ENCODE results near the gene ATG2A.

The ATG2A gene

DNA sequence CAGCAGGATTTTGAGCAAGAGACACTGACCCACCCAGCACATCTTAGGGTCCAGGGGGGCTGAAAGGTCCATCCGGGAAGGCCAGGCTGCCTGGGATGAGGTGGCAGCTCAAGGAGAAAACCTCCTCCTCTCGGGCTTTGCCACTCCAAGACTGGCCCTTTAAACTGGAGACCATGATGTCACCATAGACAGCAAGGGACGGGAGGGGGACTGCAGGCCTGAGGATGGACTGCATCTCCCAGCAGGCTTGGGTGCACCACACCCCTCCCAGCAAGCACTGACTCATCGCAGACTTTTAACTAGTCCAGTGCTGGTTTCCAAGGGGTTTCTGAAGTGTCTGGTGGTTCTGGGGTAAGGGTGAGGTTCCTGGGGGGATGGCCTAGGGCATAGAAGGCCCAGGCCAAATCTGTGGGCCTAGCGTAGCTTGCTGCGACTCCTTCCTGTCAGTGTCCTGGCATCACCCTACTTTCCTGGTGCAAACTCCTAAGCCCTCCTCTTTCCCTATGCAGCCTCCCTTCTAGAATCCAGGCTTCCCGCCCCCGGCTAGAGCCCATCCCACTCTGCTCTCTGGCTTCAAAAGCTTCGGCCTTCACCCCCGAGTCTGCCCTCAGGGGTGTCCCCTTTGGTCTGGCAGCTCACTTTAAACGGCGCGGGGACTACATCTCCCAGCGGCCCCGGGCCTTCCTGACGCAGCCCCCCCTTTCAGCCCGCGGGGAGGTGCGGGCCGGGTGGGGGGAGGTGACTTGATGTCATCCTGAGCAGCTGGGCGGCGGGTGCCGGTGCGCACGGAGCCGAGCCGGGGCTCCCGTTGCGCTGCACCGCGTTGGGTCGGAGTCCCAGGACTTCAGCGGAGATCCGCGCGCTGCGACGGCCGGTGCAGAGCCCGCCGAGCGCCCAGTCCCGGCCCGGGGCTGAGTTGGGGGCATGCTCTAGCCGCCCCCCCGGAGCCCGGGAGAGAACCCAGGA, 7.2 kb upstream of the ATG2A start, which contains the start of gene PPP2R5B:
Gene PPP2R5B (plus strand): TSS at position 746 of the 966 bp plus-strand sequence. CDS start 1,046 bp downstream, outside the sequence.
- peak; percentile 76 for DNase-seq

- DNase-seq, result no peak
Observed at GRCh38 chr11:64923151-64923661, 6.2 kb upstream of the ATG2A start.

- no peak for DNase-seq
Observed at GRCh38 chr11:64921384-64921783, 4.4 kb upstream of the ATG2A start.

- DNase-seq, result no peak
Observed at GRCh38 chr11:64920124-64920523, 3.1 kb upstream of the ATG2A start.

DNA sequence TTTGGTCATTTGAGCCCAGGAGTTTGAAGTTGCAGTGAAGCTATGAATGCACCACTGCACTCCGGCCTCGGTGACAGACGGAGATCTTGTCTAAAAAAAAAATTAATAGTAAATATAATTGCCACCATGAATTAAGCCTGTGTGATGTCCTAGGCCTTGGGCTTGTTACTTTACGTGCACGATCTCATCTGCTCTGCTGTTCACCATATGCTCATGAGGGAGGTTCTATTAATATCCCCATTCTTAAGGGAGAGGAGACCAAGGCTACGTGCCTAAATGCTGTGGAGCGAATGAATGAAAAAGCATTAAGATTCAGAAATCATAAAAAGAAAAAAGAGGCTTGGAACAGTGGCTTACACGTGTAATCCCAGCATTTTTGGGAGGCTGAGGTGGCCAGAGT, 2.6 kb upstream of the ATG2A start:
- DNase-seq, result no peak

DNA sequence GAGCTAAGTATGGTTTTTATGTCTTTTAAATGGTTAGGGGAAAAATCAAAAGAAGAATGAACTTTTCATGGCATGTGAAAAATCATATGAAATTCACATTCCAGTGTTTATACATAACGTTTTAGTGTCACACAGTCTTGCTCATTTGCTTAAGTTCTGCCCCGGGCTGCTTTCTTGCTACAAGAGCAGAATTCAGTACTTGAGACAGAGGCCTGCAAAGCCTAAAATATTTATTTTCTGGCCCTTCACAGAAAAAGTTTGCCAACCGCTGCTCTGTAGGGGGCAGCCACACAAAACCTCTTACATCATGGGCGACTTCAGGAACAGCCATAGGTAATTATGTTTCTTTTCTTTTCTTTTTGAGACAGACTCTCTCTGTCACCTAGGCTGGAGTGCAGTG, 1.0 kb upstream of the ATG2A start:
- DNase-seq, result no peak

- DNase-seq, result no peak
Observed at GRCh38 chr11:64917663-64917995, 620 bp upstream of the ATG2A start.

DNA sequence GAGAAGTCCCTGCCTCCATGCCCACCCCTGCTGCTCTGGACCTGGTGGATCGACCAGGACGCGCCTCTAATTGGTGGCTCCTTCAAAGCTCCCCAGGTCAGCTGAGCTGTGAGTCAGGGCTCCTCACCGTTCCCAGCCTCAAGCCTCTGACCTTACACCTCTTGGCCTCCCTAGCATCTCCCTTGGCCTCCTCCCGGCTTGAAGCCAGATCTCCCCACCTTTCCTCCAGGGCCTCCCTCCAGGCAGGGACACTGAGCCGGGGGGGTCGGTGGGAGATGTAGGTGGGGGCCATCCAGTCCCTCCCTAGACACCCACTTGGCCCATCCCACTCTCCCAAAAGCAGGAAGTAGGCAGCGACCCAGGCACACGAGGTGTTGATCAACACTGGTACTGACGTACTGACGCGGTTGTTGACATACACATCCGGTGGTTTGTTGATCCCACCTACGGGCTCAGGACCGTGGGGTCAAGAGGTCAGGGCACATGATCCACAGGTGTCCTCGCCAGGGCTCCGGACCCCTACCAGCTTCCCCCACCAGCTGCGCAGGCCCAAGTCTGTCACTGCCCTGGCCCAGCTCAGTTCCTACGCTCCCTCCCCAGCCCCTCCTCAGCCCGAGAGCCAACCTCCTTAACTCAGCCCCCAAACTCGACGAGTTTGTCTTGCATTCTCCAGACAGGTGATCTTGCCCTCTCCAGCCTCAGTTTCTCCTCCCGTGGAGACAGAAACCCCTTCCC, 802 bp downstream of the ATG2A start:
- DNase-seq, result no peak

DNA sequence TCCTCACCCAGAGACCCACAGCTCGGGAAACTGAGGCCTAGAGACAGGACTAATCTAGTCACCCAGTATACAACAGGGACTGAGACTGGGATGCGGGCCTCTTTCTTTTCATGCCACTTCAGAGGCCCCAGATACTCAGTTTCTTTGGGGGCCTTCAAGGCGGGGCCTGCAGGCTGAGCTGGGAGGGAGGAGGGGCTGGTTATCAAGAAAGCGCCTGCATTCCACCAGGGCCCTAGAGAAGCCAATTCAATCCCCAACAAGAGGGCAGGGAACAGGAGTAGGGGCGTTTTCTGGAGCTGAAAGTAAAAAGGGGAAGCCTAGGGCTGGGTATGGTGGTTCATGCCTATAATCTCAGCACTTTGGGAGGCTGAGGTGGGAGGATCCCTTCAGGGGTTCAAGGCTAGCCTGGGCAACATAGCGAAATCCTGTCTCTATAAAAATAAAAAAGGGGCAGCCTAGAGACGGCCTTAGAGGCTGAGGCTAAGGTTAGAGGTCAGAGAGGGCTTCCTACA, 1.6 kb downstream of the ATG2A start:
- DNase-seq, result no peak

GRCh38 chr11:64914123-64914522, 2.9 kb downstream of the ATG2A start:
- no peak for DNase-seq

- no peak for DNase-seq
Observed at GRCh38 chr11:64913171-64913727, 3.8 kb downstream of the ATG2A start.

DNA sequence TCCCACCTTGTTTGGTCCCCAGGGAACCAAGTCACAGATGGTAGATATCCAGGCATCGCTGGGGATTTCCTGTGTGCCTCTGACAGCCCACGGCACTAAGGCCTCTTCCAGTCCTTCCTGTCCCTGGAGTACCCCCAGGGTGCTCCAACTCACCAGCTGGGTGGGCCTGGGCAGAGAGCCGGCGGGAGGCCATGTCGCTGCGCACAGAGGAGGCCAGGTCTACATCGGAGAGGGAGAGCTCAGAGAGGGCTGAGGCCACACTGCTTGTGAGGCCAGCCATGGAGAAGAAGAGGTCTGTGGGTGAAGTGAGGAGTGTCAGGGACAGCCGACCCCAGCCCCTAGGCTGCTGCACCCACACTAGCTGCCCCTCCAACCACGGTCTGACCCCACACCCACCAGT, 5.3 kb downstream of the ATG2A start:
- DNase-seq, result no peak

GRCh38 chr11:64911142-64911541, 5.9 kb downstream of the ATG2A start:
- no peak for DNase-seq

DNA sequence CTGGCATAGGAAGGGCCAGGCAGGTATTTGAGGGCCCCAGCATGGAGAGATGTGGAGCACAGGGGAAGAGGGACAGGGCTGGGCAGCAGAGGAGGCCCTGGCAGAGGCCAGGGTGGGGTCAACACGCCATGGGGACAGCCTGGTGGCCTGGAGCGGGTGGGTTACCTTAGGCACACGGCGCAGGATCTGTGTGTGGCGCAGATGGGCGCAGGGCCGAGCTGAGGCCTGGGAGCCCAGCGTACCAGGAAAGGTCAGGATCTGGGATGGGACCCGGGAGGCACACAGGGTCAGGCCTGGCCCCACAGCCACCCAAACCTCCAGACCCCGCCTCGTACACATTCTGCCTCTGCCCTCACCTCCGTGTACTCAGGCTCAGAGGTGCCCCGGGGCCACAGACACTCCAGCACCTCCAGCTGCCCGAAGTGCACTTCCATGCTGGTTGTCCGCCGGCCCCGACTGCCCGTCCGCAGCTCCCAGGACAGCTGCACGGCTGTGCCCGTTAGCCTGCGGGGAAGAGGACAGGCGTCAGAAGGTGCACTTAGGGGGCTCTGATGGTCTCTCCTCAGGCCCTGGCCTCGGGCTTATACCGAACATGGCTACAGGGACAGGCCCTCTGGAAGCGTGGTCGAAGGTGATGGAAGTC, 6.4 kb downstream of the ATG2A start:
- no peak for DNase-seq

GRCh38 chr11:64909653-64910343, 7.2 kb downstream of the ATG2A start:
- no peak for DNase-seq

GRCh38 chr11:64908766-64909165, 8.2 kb downstream of the ATG2A start:
- DNase-seq, result no peak

DNA sequence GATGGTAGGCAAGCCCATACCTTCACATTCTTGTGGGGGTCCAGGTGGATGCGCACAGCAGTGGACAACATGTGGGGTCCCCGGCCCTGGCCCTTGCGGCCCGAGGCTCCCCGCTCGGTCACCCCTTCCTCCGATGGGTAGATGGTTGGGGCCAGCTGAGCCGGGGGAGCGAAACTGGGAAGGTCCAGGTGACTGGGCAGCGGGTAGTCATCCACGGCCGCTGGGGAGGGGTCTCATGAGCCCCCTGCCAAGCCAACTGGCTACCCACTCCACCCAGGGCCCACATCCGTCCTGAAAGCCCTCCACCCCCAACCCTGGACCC, 10.7 kb downstream of the ATG2A start:
- DNase-seq, result no peak

DNA sequence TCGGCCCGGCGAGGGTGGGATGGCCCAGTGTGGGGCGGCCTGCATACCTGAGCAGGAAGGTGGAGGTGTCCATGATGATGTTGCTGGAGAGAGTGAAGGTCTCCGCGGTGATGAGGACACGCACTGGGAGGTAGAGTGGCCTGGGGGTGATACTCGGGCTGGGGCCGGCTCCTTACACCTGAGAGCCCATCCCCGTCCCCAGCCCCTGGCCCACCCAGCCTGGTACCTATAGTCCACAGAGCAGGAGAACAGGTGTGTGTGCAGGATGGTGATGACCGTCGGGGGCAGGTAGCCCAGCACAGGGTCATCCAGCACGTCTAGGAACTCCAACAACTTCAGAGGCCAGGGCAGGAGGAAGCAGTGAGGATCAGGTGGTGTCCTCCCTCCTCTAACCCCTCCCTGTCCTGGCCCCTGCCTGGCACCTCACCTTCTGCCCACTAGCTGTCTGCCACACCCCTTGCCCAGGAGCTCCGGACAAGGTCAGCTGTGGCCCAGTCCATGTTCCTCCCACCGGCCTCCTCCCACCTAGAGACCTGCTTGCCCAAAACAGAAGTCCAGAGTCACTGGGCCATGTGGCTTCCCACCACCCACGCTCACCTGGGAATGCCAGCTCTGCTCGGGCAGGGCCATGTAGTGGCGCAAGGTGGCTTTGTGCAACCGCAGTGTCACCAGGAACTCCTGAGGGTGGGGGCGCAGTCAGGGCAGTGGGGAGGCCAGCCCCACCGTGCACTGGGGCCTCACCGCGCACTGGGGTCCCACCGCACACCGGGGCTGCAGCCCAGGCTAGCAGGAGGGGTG, 11.3 kb downstream of the ATG2A start:
- no peak for DNase-seq

GRCh38 chr11:64903291-64903833, 13.6 kb downstream of the ATG2A start:
- DNase-seq, result no peak

GRCh38 chr11:64902102-64902900, 14.7 kb downstream of the ATG2A start:
- no peak for DNase-seq

Measured in GDM1 (cell line).